Stimulated activated CD4-positive, alpha-beta T cell treated with anti-CD3 and anti-CD28 coated beads, TNF-alpha, amount 100 ng/mL, for 24 hours (primary cell): Measurements from ENCODE around the gene NNMT.

Experiments used
- DNase-seq, 3 experiments: peaks; one replicate each; pipeline ENCODE4 v3.0.0-alpha.2; 2020; ENCODE audit warnings: low read depth in 3 of 3

Gene NNMT

GRCh38 chr11:114284914-114285313, 11.3 kb upstream of the NNMT start:
- no peak for DNase-seq

GRCh38 chr11:114285599-114285998, 10.6 kb upstream of the NNMT start:
- no peak for DNase-seq

- DNase-seq = no peak
These were observed 10.0 kb upstream of the NNMT start for GRCh38 chr11:114286229-114286628.

GRCh38 chr11:114287154-114287553, 9.0 kb upstream of the NNMT start:
- no peak for DNase-seq

- DNase-seq = no peak
These were observed 8.1 kb upstream of the NNMT start for GRCh38 chr11:114288136-114288535.

GRCh38 chr11:114289779-114290178, 6.4 kb upstream of the NNMT start:
- DNase-seq = no peak

- no peak for DNase-seq
These were observed 5.5 kb upstream of the NNMT start for GRCh38 chr11:114290503-114291235.

- no peak for DNase-seq
These were observed 4.8 kb upstream of the NNMT start for GRCh38 chr11:114291381-114291780.

- no peak for DNase-seq
These were observed 4.1 kb upstream of the NNMT start for GRCh38 chr11:114291842-114292680.

- no peak for DNase-seq
These were observed 2.9 kb upstream of the NNMT start for GRCh38 chr11:114293201-114293711.

- DNase-seq = no peak
These were observed 590 bp downstream of the NNMT start for GRCh38 chr11:114296605-114297372.

- DNase-seq = no peak
These were observed 1.9 kb downstream of the NNMT start for GRCh38 chr11:114297806-114298709.

- DNase-seq = no peak
These were observed 2.5 kb downstream of the NNMT start for GRCh38 chr11:114298710-114299109.

GRCh38 chr11:114301088-114301487, 4.9 kb downstream of the NNMT start:
- no peak for DNase-seq

- no peak for DNase-seq
These were observed 5.7 kb downstream of the NNMT start for GRCh38 chr11:114301927-114302326.

GRCh38 chr11:114302663-114303062, 6.5 kb downstream of the NNMT start:
- no peak for DNase-seq

- DNase-seq = no peak
These were observed 7.9 kb downstream of the NNMT start for GRCh38 chr11:114304065-114304464.

GRCh38 chr11:114304969-114305368, 8.8 kb downstream of the NNMT start:
- no peak for DNase-seq

GRCh38 chr11:114307524-114308203, 11.5 kb downstream of the NNMT start:
- DNase-seq = no peak

- DNase-seq = no peak
These were observed 12.5 kb downstream of the NNMT start for GRCh38 chr11:114308689-114309089.

- no peak for DNase-seq
These were observed 13.3 kb downstream of the NNMT start for GRCh38 chr11:114309517-114309916.
